HG03520 (cell line): ENCODE measurements around the gene SELENOV.

Source experiments
- ATAC-seq: cut with Tn5 transposase; IDR thresholded peaks from one replicate; pipeline ENCODE4 v1.9.1; 2021; ENCODE audit warnings: mild to moderate bottlenecking, moderate library complexity; ENCODE audit not compliant: unreplicated experiment

Gene SELENOV

DNA sequence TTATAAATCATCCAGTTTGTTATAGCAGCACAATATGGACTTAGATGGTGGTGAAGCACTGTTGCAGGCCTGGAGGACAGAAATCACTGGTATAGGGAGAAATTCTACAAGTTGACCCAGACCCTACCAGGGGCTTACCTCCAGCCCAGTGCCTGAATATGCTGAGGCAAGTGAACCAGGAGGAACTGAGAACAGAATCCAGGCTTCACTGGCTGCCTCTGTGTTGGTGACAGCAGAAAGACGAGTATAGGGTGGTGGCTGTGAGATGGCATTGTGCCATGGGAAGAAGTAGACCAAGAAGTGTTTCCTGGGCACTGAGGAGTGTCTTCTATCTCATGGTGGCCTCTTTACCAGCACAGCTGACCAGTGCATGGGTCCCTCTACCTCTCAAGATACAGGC lies 40.9 kb downstream of the SELENOV start:
- no peak for ATAC-seq

DNA sequence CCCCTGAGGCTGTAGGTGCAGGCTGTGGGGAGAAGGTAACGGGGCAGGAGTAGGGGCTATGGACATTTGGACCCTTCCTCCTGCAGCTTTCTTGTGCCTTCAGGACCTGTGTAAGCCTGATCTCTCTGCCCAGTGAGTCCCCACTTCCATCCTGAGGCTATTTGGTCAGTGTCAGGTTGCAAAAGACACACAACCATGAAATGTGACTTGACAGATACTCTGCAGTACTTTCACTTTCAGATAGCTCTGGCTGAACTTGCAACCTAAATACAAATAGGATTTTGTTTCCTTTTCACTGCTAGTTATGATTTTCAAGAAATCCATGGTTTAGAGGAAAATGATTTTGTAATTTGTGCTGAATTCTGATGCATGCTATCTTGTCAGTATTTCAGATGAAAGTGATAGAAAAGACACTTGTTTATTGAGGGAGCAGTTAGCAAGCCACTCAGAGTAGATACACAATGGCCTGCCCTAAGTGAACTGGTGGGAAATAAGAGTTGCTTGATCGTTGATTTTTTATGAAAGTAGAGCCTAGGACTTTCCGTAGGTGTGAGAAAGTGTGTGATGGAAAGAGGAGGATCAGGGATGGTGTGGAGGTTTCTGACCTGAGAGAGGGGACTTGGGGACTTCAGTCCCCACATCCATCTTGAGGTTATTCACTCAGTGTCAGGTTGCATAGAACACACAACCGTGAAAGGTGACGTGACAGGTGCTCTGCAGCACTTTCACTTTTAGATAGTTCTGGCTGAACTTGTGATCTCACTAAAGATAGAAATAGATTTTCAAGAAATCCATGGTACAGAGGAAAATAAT lies 43.1 kb downstream of the SELENOV start:
- ATAC-seq = no peak

DNA sequence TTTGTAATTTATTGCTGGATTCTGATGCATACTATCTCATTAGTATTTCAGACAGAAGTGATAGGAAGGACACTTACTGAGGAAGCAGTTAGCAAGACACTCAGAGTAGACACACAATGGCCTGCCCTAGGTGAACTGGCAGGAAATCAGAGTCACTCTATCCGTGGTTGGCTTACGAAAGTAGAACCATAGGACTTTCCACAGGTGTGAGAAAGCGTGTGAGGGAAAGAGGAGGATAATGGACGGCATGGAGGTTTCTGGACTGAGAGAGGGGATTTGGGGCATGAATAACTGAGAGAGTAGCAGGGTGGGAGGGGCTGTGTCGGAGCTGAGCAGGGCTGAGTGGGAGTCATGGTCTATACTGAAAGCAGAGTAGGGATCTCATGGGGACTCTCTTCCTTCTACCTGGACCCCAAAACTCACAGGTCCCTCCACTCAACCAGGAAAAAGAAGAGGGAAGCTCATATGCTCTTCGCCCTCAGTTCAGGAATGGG lies 43.7 kb downstream of the SELENOV start:
- ATAC-seq = no peak

DNA sequence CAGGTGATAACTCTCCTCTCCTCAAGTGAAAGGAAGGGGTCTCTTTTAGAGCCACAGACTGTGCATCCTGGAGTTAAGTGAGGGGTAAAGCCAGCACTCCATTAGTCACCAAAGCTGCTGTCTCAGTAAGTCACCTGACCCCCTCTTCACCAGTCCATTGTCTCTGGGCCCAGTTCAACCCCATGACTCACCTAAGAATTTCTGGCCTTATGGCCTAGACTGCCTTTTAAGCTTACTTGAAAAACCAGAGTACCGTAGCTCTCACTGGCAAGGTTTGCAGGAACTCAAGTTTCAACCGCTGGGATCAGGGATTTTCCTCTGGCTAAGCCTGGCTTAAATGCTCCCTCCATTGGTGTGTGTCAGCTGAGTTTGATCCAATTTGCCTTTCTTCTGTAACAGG lies 48.5 kb downstream of the SELENOV start:
- no peak for ATAC-seq

DNA sequence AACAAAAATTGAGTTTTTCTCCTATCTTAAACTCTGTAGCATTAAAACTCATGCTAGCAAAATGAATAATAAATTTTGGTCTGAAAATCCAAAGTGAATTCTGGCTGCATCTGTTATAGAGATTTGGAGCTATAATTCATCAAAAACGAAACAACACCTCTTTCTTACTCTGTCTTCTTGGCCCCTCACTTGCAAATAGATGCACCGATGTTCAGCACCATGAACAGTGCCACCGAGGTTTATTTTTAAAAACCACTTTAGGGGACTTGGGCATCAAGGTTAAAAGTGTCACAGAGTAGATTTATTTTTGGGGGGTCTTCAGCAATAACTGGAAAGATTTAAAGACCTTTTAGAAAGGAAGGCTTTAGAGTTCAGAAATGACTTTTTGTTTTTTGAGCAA lies 51.1 kb downstream of the SELENOV start:
- no peak for ATAC-seq

DNA sequence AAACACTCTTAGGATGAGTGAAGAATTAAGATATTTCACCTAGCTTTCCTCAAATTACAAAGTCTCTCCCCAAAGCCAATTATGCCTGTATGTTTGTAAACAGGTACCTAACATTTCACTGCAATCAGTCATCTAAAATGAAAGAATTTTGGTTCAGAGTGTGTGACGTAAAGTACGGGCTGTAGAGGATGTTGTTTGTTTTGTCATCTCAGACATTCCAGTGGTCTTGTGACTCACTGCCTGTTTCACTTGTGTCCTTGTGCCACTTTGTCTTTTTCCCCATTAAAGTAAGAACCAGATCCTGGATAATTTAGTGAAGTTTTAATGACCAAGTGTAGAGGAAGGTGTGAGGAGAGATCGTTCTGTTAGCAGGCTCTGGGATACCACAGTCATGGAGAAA lies 53.7 kb downstream of the SELENOV start:
- ATAC-seq = no peak
